Smooth muscle cell (in vitro differentiated cells): Measurements from ENCODE around the gene EVL. TPM values are rescaled to one million over a fixed set of nuclear protein-coding genes. Genes with fewer than 3 reads are reported as not detected.

Source experiments
- DNase-seq: peaks from one replicate; lab custom pipeline; 2025; ENCODE audit not compliant: unreplicated experiment; lab: John Stamatoyannopoulos, UW
- H2AFZ ChIP-seq: fragments of 200-600 bp; sonication (generic); 2 replicates; pipeline ENCODE4 v1.6.0; 2016; ENCODE audit warnings: antibody characterized with exemption, low read depth, mild to moderate bottlenecking
- H3F3A ChIP-seq: fragments of 200-600 bp; sonication (generic); 2 replicates; pipeline ENCODE4 v1.6.0; 2017; ENCODE audit warnings: antibody characterized with exemption, low read depth
- H3K27ac ChIP-seq: fragments of 200-600 bp; sonication (generic); 2 replicates; pipeline ENCODE4 v1.5.1; 2016; ENCODE audit warnings: low read depth, mild to moderate bottlenecking
- H3K27me3 ChIP-seq: fragments of 200-600 bp; sonication (generic); 2 replicates; pipeline ENCODE4 v1.6.1; 2016; ENCODE audit warnings: low read depth, mild to moderate bottlenecking
- H3K36me3 ChIP-seq: fragments of 200-600 bp; sonication (generic); 2 replicates; pipeline ENCODE4 v1.5.1; 2016; ENCODE audit warnings: low read depth
- H3K4me1 ChIP-seq: fragments of 200-600 bp; sonication (generic); 2 replicates; pipeline ENCODE4 v1.5.1; 2016; ENCODE audit warnings: low read depth
- H3K4me2 ChIP-seq: fragments of 200-600 bp; sonication (generic); 2 replicates; pipeline ENCODE4 v1.6.0; 2016; ENCODE audit warnings: mild to moderate bottlenecking
- H3K4me3 ChIP-seq: fragments of 200-600 bp; sonication (generic); 2 replicates; pipeline ENCODE4 v1.5.1; 2016; ENCODE audit warnings: mild to moderate bottlenecking
- H3K79me2 ChIP-seq: fragments of 200-600 bp; sonication (generic); 2 replicates; pipeline ENCODE4 v1.6.0; 2016; ENCODE audit warnings: low read depth, mild to moderate bottlenecking
- H3K9ac ChIP-seq: fragments of 200-600 bp; sonication (generic); 2 replicates; pipeline ENCODE4 v1.6.0; 2016; ENCODE audit warnings: low read depth
- H3K9me3 ChIP-seq: fragments of 200-600 bp; sonication (generic); replicated peaks from 2 replicates; pipeline ENCODE4 v1.5.1; 2016; ENCODE audit warnings: low read depth
- H4K20me1 ChIP-seq: fragments of 200-600 bp; sonication (generic); 2 replicates; pipeline ENCODE4 v1.6.0; 2016; ENCODE audit warnings: low read depth
- WGBS: methylation state at CpG from one replicate; pipeline ENCODE4 v1.1.7; 2016; ENCODE audit warnings: low lambda C conversion rate; 5-methylcytosine and 5-hydroxymethylcytosine counted together
- polyA plus RNA-seq: library from polyadenylated mRNA; unstranded; fragments of >200 nt; fragmentation: Nextera tagmentation; extraction: Ambion mirVana; gene quantifications from 2 replicates; pipeline ENCODE4 v1.2.1, GENCODE V29; 2016
- total RNA-seq: library from RNA; depleted of rRNA; stranded (reverse); fragments of >200 nt; gene quantifications from 2 replicates; pipeline ENCODE4 v1.2.3, GENCODE V29; 2014
- TF ChIP-seq, protein P1 (sequence below): fragments of 200-600 bp; sonication (generic); IDR thresholded peaks from 2 replicates; pipeline ENCODE4 v1.5.1; 2017; ENCODE audit warnings: borderline replicate concordance, mild to moderate bottlenecking, antibody characterized with exemption; ENCODE audit not compliant: insufficient read depth, poor library complexity, severe bottlenecking

The EVL gene
- total and polyA plus RNA-seq, 2 experiments from 2014 or later: 19.5 to 26.3 TPM

DNA sequence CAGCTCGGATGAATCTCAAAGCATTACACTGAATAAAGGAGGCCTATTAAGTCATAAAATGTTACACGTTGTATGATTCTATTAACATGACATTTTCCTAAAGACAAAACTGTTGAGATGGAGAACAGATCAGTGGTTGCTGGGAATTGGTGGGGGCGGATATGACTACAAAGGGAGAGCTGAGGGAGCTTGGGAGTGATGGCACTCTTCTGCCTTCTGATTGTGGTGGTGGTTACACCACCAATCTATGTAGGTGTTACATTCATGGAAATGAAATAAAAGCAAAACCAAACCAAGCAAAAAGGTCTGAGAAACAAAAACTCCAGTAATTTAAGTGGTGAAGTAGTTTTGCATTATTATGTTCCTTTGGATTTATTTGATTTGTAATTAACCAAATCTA is 16.4 kb upstream of the EVL start:
- Histone ChIP-seq H3K4me2 (peak overlapping the region; percentile 42), H3K79me2 (peaks cover 27% of the 10 kb centered on the region), H3K27me3 (no peaks in the 10 kb centered on the region), H3F3A (no peaks in the 10 kb centered on the region), H3K4me1 (no peaks in the 10 kb centered on the region), H3K4me3 (no peak overlapping the region), H3K36me3 (no peaks in the 10 kb centered on the region), H4K20me1 (peaks cover 62% of the 10 kb centered on the region), H3K9ac (no peak overlapping the region), H3K27ac (no peak overlapping the region), H3K9me3 (no peaks in the 10 kb centered on the region), H2AFZ (no peak overlapping the region)
- 79% methylated on average over 3 of the region's 3 CpGs for WGBS
- DNase-seq: no peak
- TF ChIP-seq, protein P1, sequence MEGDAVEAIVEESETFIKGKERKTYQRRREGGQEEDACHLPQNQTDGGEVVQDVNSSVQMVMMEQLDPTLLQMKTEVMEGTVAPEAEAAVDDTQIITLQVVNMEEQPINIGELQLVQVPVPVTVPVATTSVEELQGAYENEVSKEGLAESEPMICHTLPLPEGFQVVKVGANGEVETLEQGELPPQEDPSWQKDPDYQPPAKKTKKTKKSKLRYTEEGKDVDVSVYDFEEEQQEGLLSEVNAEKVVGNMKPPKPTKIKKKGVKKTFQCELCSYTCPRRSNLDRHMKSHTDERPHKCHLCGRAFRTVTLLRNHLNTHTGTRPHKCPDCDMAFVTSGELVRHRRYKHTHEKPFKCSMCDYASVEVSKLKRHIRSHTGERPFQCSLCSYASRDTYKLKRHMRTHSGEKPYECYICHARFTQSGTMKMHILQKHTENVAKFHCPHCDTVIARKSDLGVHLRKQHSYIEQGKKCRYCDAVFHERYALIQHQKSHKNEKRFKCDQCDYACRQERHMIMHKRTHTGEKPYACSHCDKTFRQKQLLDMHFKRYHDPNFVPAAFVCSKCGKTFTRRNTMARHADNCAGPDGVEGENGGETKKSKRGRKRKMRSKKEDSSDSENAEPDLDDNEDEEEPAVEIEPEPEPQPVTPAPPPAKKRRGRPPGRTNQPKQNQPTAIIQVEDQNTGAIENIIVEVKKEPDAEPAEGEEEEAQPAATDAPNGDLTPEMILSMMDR: no peak

DNA sequence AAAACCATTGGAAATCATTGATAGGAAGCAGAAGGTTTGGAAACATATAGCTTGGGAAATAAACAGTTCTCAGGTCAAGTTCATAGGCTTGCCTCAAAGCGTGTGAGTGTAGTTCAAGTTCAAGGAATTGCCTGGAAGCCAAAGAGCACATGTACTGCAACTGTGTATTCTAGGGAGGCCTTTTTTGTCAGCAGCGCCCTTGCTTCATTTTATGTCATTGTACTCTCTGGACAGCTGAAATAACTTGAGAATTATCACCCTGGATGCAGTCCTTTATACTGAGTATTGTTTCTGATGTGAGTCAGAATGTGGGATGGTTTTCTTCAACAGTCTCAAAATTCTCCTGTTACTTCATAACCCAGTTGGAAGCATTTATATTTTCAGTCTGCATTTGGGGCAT is 16.0 kb upstream of the EVL start:
- H2AFZ ChIP-seq: no peak overlapping the region
- no peak overlapping the region for H3K4me3 ChIP-seq
- TF ChIP-seq, protein P1: no peak
- peaks cover 60% of the 10 kb centered on the region for H4K20me1 ChIP-seq
- WGBS: 86% methylated on average over 2 of the region's 2 CpGs
- no peaks in the 10 kb centered on the region for H3K27me3 ChIP-seq
- H3K79me2 ChIP-seq: peaks cover 23% of the 10 kb centered on the region
- H3F3A ChIP-seq: no peaks in the 10 kb centered on the region
- no peaks in the 10 kb centered on the region for H3K9me3 ChIP-seq
- H3K36me3 ChIP-seq: no peaks in the 10 kb centered on the region
- H3K9ac ChIP-seq: no peak overlapping the region
- DNase-seq: no peak
- no peaks in the 10 kb centered on the region for H3K4me1 ChIP-seq
- peak overlapping the region; percentile 23 for H3K4me2 ChIP-seq
- no peak overlapping the region for H3K27ac ChIP-seq

DNA sequence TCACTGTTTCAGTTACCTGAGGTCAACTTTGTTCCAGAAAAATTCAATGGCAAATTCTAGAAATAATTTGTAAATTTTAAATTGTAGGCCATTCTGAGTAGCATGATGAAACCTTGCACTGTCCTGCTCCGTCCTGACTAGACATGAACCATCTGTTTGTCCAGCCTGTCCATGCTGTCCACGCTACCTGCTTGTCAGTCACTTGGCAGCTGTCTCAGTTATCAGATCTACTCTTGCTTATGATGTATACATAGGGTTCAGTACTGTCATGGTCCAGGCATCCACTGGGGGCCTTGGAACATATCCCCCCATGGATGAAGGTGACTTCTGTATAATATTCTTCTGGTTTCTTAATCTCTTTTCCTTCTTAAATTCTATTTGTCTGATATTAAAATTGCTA is 14.1 kb upstream of the EVL start:
- Histone ChIP-seq H3K9ac (no peak overlapping the region), H3K36me3 (no peaks in the 10 kb centered on the region), H3F3A (peaks cover under 1% of the 10 kb centered on the region), H3K27me3 (no peaks in the 10 kb centered on the region), H3K4me1 (no peaks in the 10 kb centered on the region), H3K4me2 (no peak overlapping the region), H2AFZ (no peak overlapping the region), H4K20me1 (peaks cover 59% of the 10 kb centered on the region), H3K27ac (no peak overlapping the region), H3K4me3 (no peak overlapping the region), H3K9me3 (no peaks in the 10 kb centered on the region), H3K79me2 (peaks cover 22% of the 10 kb centered on the region)
- TF ChIP-seq, protein P1: no peak
- DNase-seq: no peak
- 92% methylated on average over 2 of the region's 2 CpGs for WGBS

DNA sequence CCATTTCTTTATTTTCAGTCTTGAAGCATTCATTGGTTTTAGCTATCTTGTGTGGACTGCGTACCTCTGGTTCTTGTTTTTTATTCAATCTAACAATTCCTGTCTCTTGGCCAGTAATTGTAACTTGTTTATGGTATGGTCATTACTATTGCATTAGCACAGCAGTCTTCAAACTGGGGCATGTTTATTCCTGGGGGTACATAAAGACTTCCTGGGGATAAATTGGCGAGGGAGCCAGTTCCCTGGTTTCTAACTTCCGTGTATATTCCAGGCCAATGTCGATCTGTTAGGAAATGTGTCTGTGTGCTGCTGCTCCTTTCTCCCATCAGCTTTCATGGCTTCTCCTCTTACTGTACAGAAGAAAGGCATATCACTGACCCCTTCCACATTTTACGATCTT is 13.7 kb upstream of the EVL start:
- Histone ChIP-seq H3K4me1 (no peaks in the 10 kb centered on the region), H3K9me3 (no peaks in the 10 kb centered on the region), H3K27me3 (no peaks in the 10 kb centered on the region), H3K27ac (no peak overlapping the region), H3F3A (peaks cover 5% of the 10 kb centered on the region), H3K79me2 (peaks cover 22% of the 10 kb centered on the region), H3K9ac (no peak overlapping the region), H2AFZ (no peak overlapping the region), H3K4me3 (no peak overlapping the region), H3K36me3 (no peaks in the 10 kb centered on the region), H4K20me1 (peaks cover 59% of the 10 kb centered on the region), H3K4me2 (no peak overlapping the region)
- TF ChIP-seq, protein P1: no peak
- 89% methylated on average over 5 of the region's 5 CpGs for WGBS
- no peak for DNase-seq
